Measurements from ENCODE around the gene PRKCE.

- TF ChIP-seq CTCF (IDR thresholded peaks at IDR 0.05), result no peak
- TF ChIP-seq POLR2A (IDR thresholded peaks at IDR 0.05), result no peak
Observed at GRCh38 chr2:45895241-45895861, 243.9 kb downstream of the PRKCE start.
